ENCODE results near the gene PICALM. TPM values are rescaled to one million over a fixed set of nuclear protein-coding genes. Genes with fewer than 3 reads are reported as not detected.

Gene PICALM
- total and polyA plus RNA-seq, 10 of the 15 experiments (the other 5 are each of a cell fraction or from before 2014, with no cell fraction given): 4.3 to 150 (median 41.8) TPM

DNA sequence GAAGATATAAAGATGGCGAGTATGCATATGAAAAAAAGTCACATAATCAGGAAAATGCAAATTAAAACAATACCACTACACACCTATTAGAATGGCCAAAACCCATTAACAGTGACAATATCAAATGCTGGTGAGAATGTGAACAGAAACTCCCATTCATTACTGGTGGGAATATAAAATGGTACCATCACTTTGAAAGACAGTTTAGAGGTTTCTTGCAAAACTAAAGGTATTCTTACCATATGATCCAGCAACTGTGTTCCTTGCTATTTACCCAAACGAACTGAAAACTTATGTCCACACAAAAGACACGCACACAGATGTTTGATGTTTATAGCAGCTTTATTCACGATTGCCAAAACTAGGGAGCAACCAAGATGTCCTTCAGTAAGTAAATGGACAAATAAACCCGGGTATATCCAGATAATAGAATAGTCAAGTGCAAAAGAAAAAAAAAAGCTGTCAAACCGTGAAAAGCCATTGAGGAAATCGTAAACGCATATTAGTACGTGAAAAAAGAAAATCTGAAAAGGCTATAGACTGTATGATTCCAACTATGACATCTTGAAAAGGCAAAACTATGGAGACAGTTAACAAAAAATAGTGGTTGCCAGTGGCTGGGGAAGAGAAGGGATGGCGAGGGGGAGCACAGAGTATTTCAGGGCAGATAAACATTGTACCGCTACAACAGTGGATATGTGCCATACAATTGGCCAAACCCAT lies 7.2 kb downstream of the PICALM start:
- RAD21 ChIA-PET (ENCODE audit: unreplicated experiment): interaction anchor here (1.0 to 1.5 kb wide), 4 partner anchors 10 to 190 kb away, joined by 3 to 4 read pairs (median 4); no protein-coding TSS in a partner anchor
- in situ Hi-C loops (cut with MboI) (no loop called here), intact Hi-C loops (cut with micrococcal nuclease; ENCODE audit: unreplicated experiment) (no loop called here)
- FAIRE-seq (no peak), ATAC-seq (no peak), DNase-seq (ENCODE audit: low read depth, low spot score) (no peak)
- no peak overlapping the region for H2AFZ ChIP-seq (ENCODE audit: control insufficient read depth, low read depth, low read length)
- H3K79me2 ChIP-seq (ENCODE audit: control insufficient read depth, insufficient read depth, low read length): peaks cover 99% of the 10 kb centered on the region
- no peaks in the 10 kb centered on the region for H3K27me3 ChIP-seq (replicated peaks in 1 of 2; ENCODE audit: control insufficient read depth in 2 of 2, insufficient read depth in 2 of 2, low read length in 1 of 2)
- BruUV-seq (replicated peaks): no TSS peak
- H3K4me2 ChIP-seq (ENCODE audit: control insufficient read depth, insufficient read depth): peak overlapping the region; percentile 82
- H3K36me3 ChIP-seq (ENCODE audit: control insufficient read depth in 2 of 2, insufficient read depth in 2 of 2, low read length in 1 of 2): no peaks in the 10 kb centered on the region; a peak in 1 of 4 replicates
- H3K9ac ChIP-seq (ENCODE audit: control insufficient read depth, insufficient read depth, low read length): no peak overlapping the region
- CTCF ChIA-PET: interaction anchor here (1.3 to 1.8 kb wide), 3 partner anchors 15 to 140 kb away, joined by 4 to 7 read pairs (median 5); no protein-coding TSS in a partner anchor
- POLR2A ChIA-PET: interaction anchor here (2.5 kb wide), 1 partner anchor 13 kb away, joined by 9 read pairs; no protein-coding TSS in a partner anchor
- 0 out of 2 replicates have a peak, but pooled peaks cover 8% of the 10 kb centered on the region for H3K4me1 ChIP-seq (ENCODE audit: control insufficient read depth, insufficient read depth, low read length)
- H4K20me1 ChIP-seq (ENCODE audit: control insufficient read depth, insufficient read depth): no peaks in the 10 kb centered on the region; the same call in 1 of the 2 replicates
- SMC1A ChIA-PET (ENCODE audit: uncharacterized antibody, unreplicated experiment): interaction anchor here (0.6 to 2.1 kb wide), 3 partner anchors 13 to 132 kb away, joined by 3 to 9 read pairs (median 5); no protein-coding TSS in a partner anchor
- WGBS (ENCODE audit: insufficient coverage, insufficient replicate concordance, low lambda C conversion rate, missing lambda C conversion rate): 90% methylated on average over 11 of the region's 11 CpGs
- no peak overlapping the region for H3K27ac ChIP-seq (ENCODE audit: control insufficient read depth, insufficient read depth)
- TF ChIP-seq, protein P1, sequence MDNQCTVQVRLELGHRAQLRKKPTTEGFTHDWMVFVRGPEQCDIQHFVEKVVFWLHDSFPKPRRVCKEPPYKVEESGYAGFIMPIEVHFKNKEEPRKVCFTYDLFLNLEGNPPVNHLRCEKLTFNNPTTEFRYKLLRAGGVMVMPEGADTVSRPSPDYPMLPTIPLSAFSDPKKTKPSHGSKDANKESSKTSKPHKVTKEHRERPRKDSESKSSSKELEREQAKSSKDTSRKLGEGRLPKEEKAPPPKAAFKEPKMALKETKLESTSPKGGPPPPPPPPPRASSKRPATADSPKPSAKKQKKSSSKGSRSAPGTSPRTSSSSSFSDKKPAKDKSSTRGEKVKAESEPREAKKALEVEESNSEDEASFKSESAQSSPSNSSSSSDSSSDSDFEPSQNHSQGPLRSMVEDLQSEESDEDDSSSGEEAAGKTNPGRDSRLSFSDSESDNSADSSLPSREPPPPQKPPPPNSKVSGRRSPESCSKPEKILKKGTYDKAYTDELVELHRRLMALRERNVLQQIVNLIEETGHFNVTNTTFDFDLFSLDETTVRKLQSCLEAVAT (IDR thresholded peaks at IDR 0.05): peak; percentile 89
- TF ChIP-seq ASH2L (IDR thresholded peaks at IDR 0.05; ENCODE audit: borderline replicate concordance, low read depth): no peak
- TF ChIP-seq, protein P2, sequence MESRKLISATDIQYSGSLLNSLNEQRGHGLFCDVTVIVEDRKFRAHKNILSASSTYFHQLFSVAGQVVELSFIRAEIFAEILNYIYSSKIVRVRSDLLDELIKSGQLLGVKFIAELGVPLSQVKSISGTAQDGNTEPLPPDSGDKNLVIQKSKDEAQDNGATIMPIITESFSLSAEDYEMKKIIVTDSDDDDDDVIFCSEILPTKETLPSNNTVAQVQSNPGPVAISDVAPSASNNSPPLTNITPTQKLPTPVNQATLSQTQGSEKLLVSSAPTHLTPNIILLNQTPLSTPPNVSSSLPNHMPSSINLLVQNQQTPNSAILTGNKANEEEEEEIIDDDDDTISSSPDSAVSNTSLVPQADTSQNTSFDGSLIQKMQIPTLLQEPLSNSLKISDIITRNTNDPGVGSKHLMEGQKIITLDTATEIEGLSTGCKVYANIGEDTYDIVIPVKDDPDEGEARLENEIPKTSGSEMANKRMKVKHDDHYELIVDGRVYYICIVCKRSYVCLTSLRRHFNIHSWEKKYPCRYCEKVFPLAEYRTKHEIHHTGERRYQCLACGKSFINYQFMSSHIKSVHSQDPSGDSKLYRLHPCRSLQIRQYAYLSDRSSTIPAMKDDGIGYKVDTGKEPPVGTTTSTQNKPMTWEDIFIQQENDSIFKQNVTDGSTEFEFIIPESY (IDR thresholded peaks at IDR 0.05): peak; percentile 95
- TF ChIP-seq, protein P3, sequence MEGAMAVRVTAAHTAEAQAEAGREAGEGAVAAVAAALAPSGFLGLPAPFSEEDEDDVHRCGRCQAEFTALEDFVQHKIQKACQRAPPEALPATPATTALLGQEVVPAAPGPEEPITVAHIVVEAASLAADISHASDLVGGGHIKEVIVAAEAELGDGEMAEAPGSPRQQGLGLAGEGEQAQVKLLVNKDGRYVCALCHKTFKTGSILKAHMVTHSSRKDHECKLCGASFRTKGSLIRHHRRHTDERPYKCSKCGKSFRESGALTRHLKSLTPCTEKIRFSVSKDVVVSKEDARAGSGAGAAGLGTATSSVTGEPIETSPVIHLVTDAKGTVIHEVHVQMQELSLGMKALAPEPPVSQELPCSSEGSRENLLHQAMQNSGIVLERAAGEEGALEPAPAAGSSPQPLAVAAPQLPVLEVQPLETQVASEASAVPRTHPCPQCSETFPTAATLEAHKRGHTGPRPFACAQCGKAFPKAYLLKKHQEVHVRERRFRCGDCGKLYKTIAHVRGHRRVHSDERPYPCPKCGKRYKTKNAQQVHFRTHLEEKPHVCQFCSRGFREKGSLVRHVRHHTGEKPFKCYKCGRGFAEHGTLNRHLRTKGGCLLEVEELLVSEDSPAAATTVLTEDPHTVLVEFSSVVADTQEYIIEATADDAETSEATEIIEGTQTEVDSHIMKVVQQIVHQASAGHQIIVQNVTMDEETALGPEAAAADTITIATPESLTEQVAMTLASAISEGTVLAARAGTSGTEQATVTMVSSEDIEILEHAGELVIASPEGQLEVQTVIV (IDR thresholded peaks at IDR 0.05; ENCODE audit: borderline replicate concordance, partially characterized antibody): no peak
- H3K4me3 ChIP-seq: peak overlapping the region; percentile 40; the same call in 1 of the 2 replicates
- H3K9me3 ChIP-seq (replicated peaks; ENCODE audit: control insufficient read depth, insufficient read depth, low read length): peaks cover 5% of the 10 kb centered on the region

Measured in GM12878 (cell line).